ENCODE data around the gene USH1C. TPM values are rescaled to one million over a fixed set of nuclear protein-coding genes. Genes with fewer than 3 reads are reported as not detected.
A peak's percentile ranks its signal among the peaks of the same experiment; 100 is the strongest.

Gene USH1C
- total and polyA plus RNA-seq, 4 donors, result 3.1 to 5.3 (median 3.5) TPM

GRCh38 chr11:17511571-17511970, 32.6 kb downstream of the USH1C start:
- no peak overlapping the region for H3K4me3 ChIP-seq (ENCODE audit: low read depth, low read length)
- no peaks in the 10 kb centered on the region for H3K9me3 ChIP-seq (ENCODE audit: control insufficient read depth, insufficient read depth, low read length)
- no peaks in the 10 kb centered on the region for H3K27me3 ChIP-seq (ENCODE audit: control insufficient read depth, insufficient read depth, low read length)
- no peaks in the 10 kb centered on the region for H3K36me3 ChIP-seq (ENCODE audit: control insufficient read depth, insufficient read depth, low read length)
- no peak for DNase-seq (ENCODE audit: low read depth in 4 of 6, low spot score in 6 of 6)
- 71% methylated on average over 3 of the region's 3 CpGs for WGBS (ENCODE audit: insufficient coverage)
- no peak overlapping the region for H3K27ac ChIP-seq (ENCODE audit: low read depth, low read length)
- H3K4me1 ChIP-seq (ENCODE audit: control insufficient read depth, insufficient read depth, low read length), result peaks cover 11% of the 10 kb centered on the region

GRCh38 chr11:17510507-17511206, 33.6 kb downstream of the USH1C start:
- Histone ChIP-seq H3K36me3 (ENCODE audit: control insufficient read depth, insufficient read depth, low read length) (no peaks in the 10 kb centered on the region), H3K27me3 (ENCODE audit: control insufficient read depth, insufficient read depth, low read length) (no peaks in the 10 kb centered on the region), H3K4me3 (ENCODE audit: low read depth, low read length) (no peak overlapping the region), H3K9me3 (ENCODE audit: control insufficient read depth, insufficient read depth, low read length) (no peaks in the 10 kb centered on the region), H3K27ac (ENCODE audit: low read depth, low read length) (no peak overlapping the region), H3K4me1 (ENCODE audit: control insufficient read depth, insufficient read depth, low read length) (peaks cover 7% of the 10 kb centered on the region)
- WGBS (ENCODE audit: insufficient coverage), result 79% methylated on average over 3 of the region's 4 CpGs
- DNase-seq (ENCODE audit: low read depth in 4 of 6, low spot score in 6 of 6), result no peak

- H3K36me3 ChIP-seq (ENCODE audit: control insufficient read depth, insufficient read depth, low read length), result no peaks in the 10 kb centered on the region
- WGBS (ENCODE audit: insufficient coverage), result no CpG with 5 or more reads among the region's 3 CpGs
- no peak for DNase-seq (ENCODE audit: low read depth in 4 of 6, low spot score in 6 of 6)
- peaks cover 11% of the 10 kb centered on the region for H3K4me1 ChIP-seq (ENCODE audit: control insufficient read depth, insufficient read depth, low read length)
- no peaks in the 10 kb centered on the region for H3K9me3 ChIP-seq (ENCODE audit: control insufficient read depth, insufficient read depth, low read length)
- H3K4me3 ChIP-seq (ENCODE audit: low read depth, low read length), result no peak overlapping the region
- no peak overlapping the region for H3K27ac ChIP-seq (ENCODE audit: low read depth, low read length)
- no peaks in the 10 kb centered on the region for H3K27me3 ChIP-seq (ENCODE audit: control insufficient read depth, insufficient read depth, low read length)
Observed at GRCh38 chr11:17508791-17509190, 35.4 kb downstream of the USH1C start.

- 38% methylated on average over 1 of the region's 3 CpGs for WGBS (ENCODE audit: insufficient coverage)
- Histone ChIP-seq H3K4me3 (ENCODE audit: low read depth, low read length) (no peak overlapping the region), H3K36me3 (ENCODE audit: control insufficient read depth, insufficient read depth, low read length) (no peaks in the 10 kb centered on the region), H3K4me1 (ENCODE audit: control insufficient read depth, insufficient read depth, low read length) (peaks cover 11% of the 10 kb centered on the region), H3K9me3 (ENCODE audit: control insufficient read depth, insufficient read depth, low read length) (no peaks in the 10 kb centered on the region), H3K27me3 (ENCODE audit: control insufficient read depth, insufficient read depth, low read length) (no peaks in the 10 kb centered on the region), H3K27ac (ENCODE audit: low read depth, low read length) (no peak overlapping the region)
- DNase-seq (ENCODE audit: low read depth in 4 of 6, low spot score in 6 of 6), result no peak
Observed at GRCh38 chr11:17508306-17508705, 35.9 kb downstream of the USH1C start.

- peak in 1 of 6 donors; percentile 63 for DNase-seq (ENCODE audit: low read depth in 4 of 6, low spot score in 6 of 6)
- Histone ChIP-seq H3K27me3 (ENCODE audit: control insufficient read depth, insufficient read depth, low read length) (no peaks in the 10 kb centered on the region), H3K36me3 (ENCODE audit: control insufficient read depth, insufficient read depth, low read length) (no peaks in the 10 kb centered on the region), H3K4me3 (ENCODE audit: low read depth, low read length) (no peak overlapping the region), H3K9me3 (ENCODE audit: control insufficient read depth, insufficient read depth, low read length) (no peaks in the 10 kb centered on the region), H3K4me1 (ENCODE audit: control insufficient read depth, insufficient read depth, low read length) (peaks cover 11% of the 10 kb centered on the region), H3K27ac (ENCODE audit: low read depth, low read length) (no peak overlapping the region)
- WGBS (ENCODE audit: insufficient coverage), result 77% methylated on average over 2 of the region's 2 CpGs
Observed at GRCh38 chr11:17507773-17508172, 36.4 kb downstream of the USH1C start.

GRCh38 chr11:17506942-17507341, 37.3 kb downstream of the USH1C start:
- no peak overlapping the region for H3K27ac ChIP-seq (ENCODE audit: low read depth, low read length)
- H3K9me3 ChIP-seq (ENCODE audit: control insufficient read depth, insufficient read depth, low read length), result no peaks in the 10 kb centered on the region
- no peak overlapping the region for H3K4me3 ChIP-seq (ENCODE audit: low read depth, low read length)
- DNase-seq (ENCODE audit: low read depth in 4 of 6, low spot score in 6 of 6), result no peak
- H3K27me3 ChIP-seq (ENCODE audit: control insufficient read depth, insufficient read depth, low read length), result no peaks in the 10 kb centered on the region
- H3K4me1 ChIP-seq (ENCODE audit: control insufficient read depth, insufficient read depth, low read length), result peaks cover 11% of the 10 kb centered on the region
- WGBS (ENCODE audit: insufficient coverage), result 89% methylated on average over 3 of the region's 3 CpGs
- H3K36me3 ChIP-seq (ENCODE audit: control insufficient read depth, insufficient read depth, low read length), result no peaks in the 10 kb centered on the region

- Histone ChIP-seq H3K4me3 (ENCODE audit: low read depth, low read length) (no peak overlapping the region), H3K36me3 (ENCODE audit: control insufficient read depth, insufficient read depth, low read length) (no peaks in the 10 kb centered on the region), H3K4me1 (ENCODE audit: control insufficient read depth, insufficient read depth, low read length) (peaks cover 11% of the 10 kb centered on the region), H3K9me3 (ENCODE audit: control insufficient read depth, insufficient read depth, low read length) (no peaks in the 10 kb centered on the region), H3K27me3 (ENCODE audit: control insufficient read depth, insufficient read depth, low read length) (no peaks in the 10 kb centered on the region), H3K27ac (ENCODE audit: low read depth, low read length) (no peak overlapping the region)
- no peak for DNase-seq (ENCODE audit: low read depth in 4 of 6, low spot score in 6 of 6)
- 92% methylated on average over 6 of the region's 6 CpGs for WGBS (ENCODE audit: insufficient coverage)
Observed at GRCh38 chr11:17506314-17506713, 37.9 kb downstream of the USH1C start.

GRCh38 chr11:17505146-17505545, 39.1 kb downstream of the USH1C start:
- no peaks in the 10 kb centered on the region for H3K27me3 ChIP-seq (ENCODE audit: control insufficient read depth, insufficient read depth, low read length)
- H3K27ac ChIP-seq (ENCODE audit: low read depth, low read length), result no peak overlapping the region
- peaks cover 7% of the 10 kb centered on the region for H3K4me1 ChIP-seq (ENCODE audit: control insufficient read depth, insufficient read depth, low read length)
- no peak for DNase-seq (ENCODE audit: low read depth in 4 of 6, low spot score in 6 of 6)
- H3K9me3 ChIP-seq (ENCODE audit: control insufficient read depth, insufficient read depth, low read length), result no peaks in the 10 kb centered on the region
- no peak overlapping the region for H3K4me3 ChIP-seq (ENCODE audit: low read depth, low read length)
- no CpG with 5 or more reads among the region's 4 CpGs for WGBS (ENCODE audit: insufficient coverage)
- H3K36me3 ChIP-seq (ENCODE audit: control insufficient read depth, insufficient read depth, low read length), result no peaks in the 10 kb centered on the region

- WGBS (ENCODE audit: insufficient coverage), result 31% methylated on average over 6 of the region's 9 CpGs
- H3K4me3 ChIP-seq (ENCODE audit: low read depth, low read length), result no peak overlapping the region
- no peaks in the 10 kb centered on the region for H3K36me3 ChIP-seq (ENCODE audit: control insufficient read depth, insufficient read depth, low read length)
- peaks cover 7% of the 10 kb centered on the region for H3K4me1 ChIP-seq (ENCODE audit: control insufficient read depth, insufficient read depth, low read length)
- H3K27me3 ChIP-seq (ENCODE audit: control insufficient read depth, insufficient read depth, low read length), result no peaks in the 10 kb centered on the region
- no peak overlapping the region for H3K27ac ChIP-seq (ENCODE audit: low read depth, low read length)
- H3K9me3 ChIP-seq (ENCODE audit: control insufficient read depth, insufficient read depth, low read length), result no peaks in the 10 kb centered on the region
- peak in 4 of 6 donors; percentile 42 to 90 (median 69) for DNase-seq (ENCODE audit: low read depth in 4 of 6, low spot score in 6 of 6)
Observed at GRCh38 chr11:17504330-17505107, 39.7 kb downstream of the USH1C start.

GRCh38 chr11:17502630-17503029, 41.6 kb downstream of the USH1C start:
- peaks cover 7% of the 10 kb centered on the region for H3K4me1 ChIP-seq (ENCODE audit: control insufficient read depth, insufficient read depth, low read length)
- H3K27me3 ChIP-seq (ENCODE audit: control insufficient read depth, insufficient read depth, low read length), result no peaks in the 10 kb centered on the region
- H3K9me3 ChIP-seq (ENCODE audit: control insufficient read depth, insufficient read depth, low read length), result no peaks in the 10 kb centered on the region
- no peaks in the 10 kb centered on the region for H3K36me3 ChIP-seq (ENCODE audit: control insufficient read depth, insufficient read depth, low read length)
- H3K4me3 ChIP-seq (ENCODE audit: low read depth, low read length), result no peak overlapping the region
- no peak for DNase-seq (ENCODE audit: low read depth in 4 of 6, low spot score in 6 of 6)
- no peak overlapping the region for H3K27ac ChIP-seq (ENCODE audit: low read depth, low read length)
- WGBS (ENCODE audit: insufficient coverage), result 94% methylated on average over 3 of the region's 4 CpGs

All from spinal cord (tissue), 10 donors.